Stimulated activated memory B cell treated with anti-CD40 and anti-IgM and Interleukin-4, amounts not matched to agents 10 μg/mL and 1 μg/mL and 100 μg/mL, for 72 hours (primary cell): ENCODE results near the gene DHX16.

Experiments used
- ATAC-seq: fragments of 150-1000 bp; cut with Tn5 transposase; 2 replicates; pipeline ENCODE4 v1.10.0; 2021
- H3K27ac Mint-ChIP-seq: one replicate; pipeline ENCODE4 v1.8.0; 2022; ENCODE audit warnings: mild to moderate bottlenecking, mixed read lengths
- H3K27me3 Mint-ChIP-seq: one replicate; pipeline ENCODE4 v1.8.0; 2022; ENCODE audit warnings: mixed read lengths
- H3K36me3 Mint-ChIP-seq: one replicate; pipeline ENCODE4 v1.8.0; 2022; ENCODE audit warnings: mixed read lengths
- H3K4me1 Mint-ChIP-seq: one replicate; pipeline ENCODE4 v1.8.0; 2022; ENCODE audit warnings: mixed read lengths
- H3K4me3 Mint-ChIP-seq: one replicate; pipeline ENCODE4 v1.8.0; 2022; ENCODE audit warnings: mild to moderate bottlenecking, moderate library complexity, mixed read lengths
- H3K9me3 Mint-ChIP-seq: one replicate; pipeline ENCODE4 v1.8.0; 2022; ENCODE audit warnings: mixed read lengths

Gene DHX16

DNA sequence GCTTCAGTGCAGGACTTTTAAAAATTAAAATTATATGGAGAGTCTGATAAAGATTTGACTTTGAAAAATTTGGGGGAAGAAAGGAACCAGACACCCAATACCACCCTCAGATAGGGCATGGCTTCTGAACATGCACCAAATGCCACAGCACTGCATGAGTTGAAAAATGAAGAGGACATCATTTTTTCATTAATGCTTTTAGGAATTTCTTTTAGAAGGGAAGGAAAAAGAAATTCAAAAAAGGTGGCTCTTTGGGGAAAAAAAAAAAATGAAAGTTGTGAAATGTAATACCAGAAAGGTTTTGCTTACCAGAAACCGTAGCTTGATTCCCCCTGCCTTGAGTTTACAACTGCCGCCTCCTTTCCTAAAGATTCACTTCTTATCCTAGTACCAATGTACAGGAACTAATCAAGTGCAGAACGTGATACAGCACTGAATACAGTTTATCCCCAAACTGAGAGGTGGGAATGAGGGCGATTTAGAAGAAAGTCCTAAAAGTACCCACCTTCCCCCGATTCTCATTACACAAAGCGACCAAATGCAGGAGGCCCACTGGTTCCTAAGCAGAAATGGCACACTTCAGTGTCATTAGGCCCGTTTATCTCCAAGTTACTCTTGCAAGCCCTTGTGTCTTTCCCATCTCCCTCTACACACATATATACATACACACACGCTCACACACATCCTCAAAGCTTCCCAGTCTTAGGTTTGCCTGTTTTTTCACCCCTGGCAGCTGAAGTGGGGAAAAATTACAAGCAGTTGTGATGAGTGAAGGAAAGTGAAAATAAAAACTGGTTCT, 58.6 kb downstream of the DHX16 start:
- H3K4me3 Mint-ChIP-seq = peak overlapping the region; percentile 89
- H3K4me1 Mint-ChIP-seq = peaks cover 56% of the 10 kb centered on the region
- H3K36me3 Mint-ChIP-seq = peaks cover 56% of the 10 kb centered on the region
- H3K27ac Mint-ChIP-seq = peak overlapping the region; percentile 97
- no peak for ATAC-seq
- no peaks in the 10 kb centered on the region for H3K27me3 Mint-ChIP-seq
- H3K9me3 Mint-ChIP-seq = no peaks in the 10 kb centered on the region

DNA sequence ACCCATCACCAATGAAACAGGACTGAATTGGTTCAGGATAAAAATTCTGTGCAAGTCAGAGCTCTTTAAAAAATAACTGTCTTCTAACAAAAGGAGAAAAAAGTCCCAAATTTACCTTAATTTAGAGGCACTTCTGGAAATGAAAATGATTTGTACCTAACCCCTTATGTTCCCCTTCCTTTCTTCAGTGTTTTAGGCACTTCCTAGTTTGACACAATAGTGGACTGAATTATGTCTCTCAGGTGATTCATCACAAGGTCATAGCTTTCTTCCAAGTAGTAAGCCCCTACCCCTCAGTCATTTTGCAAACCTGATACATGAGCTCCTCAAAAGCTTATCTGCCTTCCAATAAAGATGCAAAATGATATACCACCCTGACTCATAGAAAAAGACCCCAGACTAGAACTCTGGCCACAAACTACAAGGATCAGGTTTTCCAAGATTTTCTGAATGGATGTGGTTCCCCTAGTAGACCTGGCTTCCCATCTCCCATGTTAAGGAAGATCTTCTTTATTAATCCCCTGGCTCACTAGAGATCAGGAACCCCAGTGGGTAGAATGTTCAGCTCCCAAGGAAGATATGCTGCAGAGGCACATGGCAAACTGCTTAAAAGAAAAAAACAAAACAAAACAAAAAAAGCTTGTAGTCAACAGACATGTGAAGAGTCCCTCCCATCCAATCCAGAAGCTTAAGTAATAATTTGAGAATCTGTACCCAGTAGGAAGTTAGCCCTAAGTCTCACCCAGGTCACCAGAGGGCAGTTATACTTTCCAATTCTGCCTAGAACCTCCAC, 59.4 kb downstream of the DHX16 start:
- no peak for ATAC-seq
- Mint-ChIP-seq H3K4me3 (peak overlapping the region; percentile 41), H3K9me3 (no peaks in the 10 kb centered on the region), H3K27me3 (no peaks in the 10 kb centered on the region), H3K27ac (peak overlapping the region; percentile 97), H3K4me1 (peaks cover 55% of the 10 kb centered on the region), H3K36me3 (peaks cover 64% of the 10 kb centered on the region)

DNA sequence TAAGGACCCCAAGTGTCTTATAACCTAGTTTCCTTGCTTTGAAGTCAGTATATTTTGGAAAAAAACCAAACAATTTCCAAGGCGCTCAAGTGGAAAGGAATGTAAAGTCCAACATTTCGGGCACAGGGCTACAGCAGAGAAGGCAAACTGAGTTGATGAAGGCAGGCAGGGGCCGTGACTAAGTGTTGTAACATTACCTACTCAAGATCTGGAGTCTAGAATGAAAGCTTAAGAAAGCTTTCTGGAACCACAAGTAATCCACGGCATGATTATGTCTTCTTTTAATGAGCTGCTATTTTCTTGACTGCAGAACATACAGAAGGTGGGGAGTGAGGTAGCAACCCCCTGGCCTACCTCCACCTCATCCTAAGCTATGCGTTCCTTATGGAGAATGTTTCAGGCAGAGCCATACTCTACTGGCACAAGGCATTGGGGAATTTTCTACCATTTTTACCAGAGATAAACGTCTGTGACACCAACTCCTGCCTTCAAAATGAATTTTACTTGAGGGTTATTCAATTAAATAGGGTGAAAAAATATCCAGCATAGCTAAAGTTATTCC, 60.0 kb downstream of the DHX16 start:
- peaks cover 54% of the 10 kb centered on the region for H3K4me1 Mint-ChIP-seq
- H3K27me3 Mint-ChIP-seq = no peaks in the 10 kb centered on the region
- no peaks in the 10 kb centered on the region for H3K9me3 Mint-ChIP-seq
- no peak for ATAC-seq
- no peak overlapping the region for H3K4me3 Mint-ChIP-seq
- peak overlapping the region; percentile 97 for H3K27ac Mint-ChIP-seq
- peaks cover 67% of the 10 kb centered on the region for H3K36me3 Mint-ChIP-seq

DNA sequence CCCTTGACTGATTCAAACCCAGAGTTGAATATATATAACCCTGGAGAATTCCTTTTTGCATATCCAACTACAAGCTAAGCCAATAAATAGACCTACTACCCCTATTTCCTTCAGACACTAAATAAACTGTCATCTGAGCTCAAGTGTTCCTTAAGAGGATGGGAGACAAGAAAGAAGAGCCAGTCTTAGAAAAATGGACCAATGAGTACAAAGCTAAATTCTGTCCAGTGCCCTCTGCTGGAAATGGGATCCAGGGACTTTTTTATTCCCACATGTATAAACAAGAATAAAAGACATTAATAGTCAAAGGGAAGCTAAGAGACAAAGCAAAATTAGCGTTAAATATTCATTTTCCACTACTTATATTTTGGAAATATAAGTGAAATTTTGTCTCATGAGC, 60.6 kb downstream of the DHX16 start:
- H3K27me3 Mint-ChIP-seq = no peaks in the 10 kb centered on the region
- H3K9me3 Mint-ChIP-seq = no peaks in the 10 kb centered on the region
- H3K27ac Mint-ChIP-seq = peak overlapping the region; percentile 69
- peaks cover 60% of the 10 kb centered on the region for H3K4me1 Mint-ChIP-seq
- no peak overlapping the region for H3K4me3 Mint-ChIP-seq
- H3K36me3 Mint-ChIP-seq = peaks cover 71% of the 10 kb centered on the region
- ATAC-seq = no peak

DNA sequence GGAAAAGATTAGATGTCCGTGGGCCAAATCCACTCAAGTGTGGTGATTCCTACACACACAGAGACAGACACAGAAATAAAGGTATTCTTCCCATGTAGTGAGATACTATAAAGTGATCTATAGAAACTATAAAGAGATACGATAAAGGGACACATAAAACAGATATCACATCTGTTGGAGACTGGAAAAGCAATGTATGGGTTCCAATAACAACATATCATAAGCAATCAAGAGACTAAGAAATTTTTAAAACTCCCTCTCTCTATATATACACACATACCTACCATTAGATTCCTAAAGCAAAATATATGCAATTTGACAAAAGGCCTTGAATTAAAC, 61.0 kb downstream of the DHX16 start:
- Mint-ChIP-seq H3K4me3 (no peak overlapping the region), H3K27ac (peak overlapping the region; percentile 69), H3K4me1 (peaks cover 61% of the 10 kb centered on the region), H3K36me3 (peaks cover 68% of the 10 kb centered on the region), H3K9me3 (no peaks in the 10 kb centered on the region), H3K27me3 (no peaks in the 10 kb centered on the region)
- ATAC-seq = no peak

DNA sequence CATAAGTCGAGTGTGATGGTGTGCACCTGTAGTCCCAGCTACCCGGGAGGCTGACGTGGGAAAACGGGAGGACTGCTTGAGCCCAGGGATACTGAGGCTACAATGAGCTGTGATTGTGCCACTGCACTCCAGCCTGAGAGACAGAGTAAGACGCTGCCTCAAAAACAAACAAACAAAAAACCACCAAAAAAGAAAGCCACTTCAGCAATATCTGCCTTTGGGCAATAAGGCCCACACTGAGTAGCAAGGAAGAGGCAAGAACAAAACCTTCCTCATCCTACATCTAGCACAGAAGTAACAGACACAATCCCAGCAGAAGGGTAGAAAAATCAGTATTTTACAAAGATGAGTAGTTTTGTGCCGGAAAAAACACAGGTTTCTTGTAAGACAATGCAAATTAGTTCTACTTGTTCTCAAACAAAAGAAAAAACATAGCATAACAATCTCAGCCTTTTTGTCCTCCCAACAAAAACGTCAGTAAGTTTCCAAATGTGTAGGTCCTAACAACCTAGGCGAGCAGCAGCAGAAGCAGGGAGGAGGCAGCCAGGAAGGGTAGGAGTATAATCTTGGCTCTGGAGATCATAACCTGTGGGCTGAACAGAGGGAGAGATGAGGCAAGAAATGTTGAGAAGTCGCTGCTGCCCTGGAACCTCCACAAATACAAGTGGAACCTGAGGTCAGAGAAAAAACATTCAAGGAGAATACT, 61.5 kb downstream of the DHX16 start:
- peaks cover 68% of the 10 kb centered on the region for H3K36me3 Mint-ChIP-seq
- peak overlapping the region; percentile 69 for H3K27ac Mint-ChIP-seq
- peaks cover 61% of the 10 kb centered on the region for H3K4me1 Mint-ChIP-seq
- H3K4me3 Mint-ChIP-seq = no peak overlapping the region
- no peak for ATAC-seq
- no peaks in the 10 kb centered on the region for H3K27me3 Mint-ChIP-seq
- no peaks in the 10 kb centered on the region for H3K9me3 Mint-ChIP-seq

DNA sequence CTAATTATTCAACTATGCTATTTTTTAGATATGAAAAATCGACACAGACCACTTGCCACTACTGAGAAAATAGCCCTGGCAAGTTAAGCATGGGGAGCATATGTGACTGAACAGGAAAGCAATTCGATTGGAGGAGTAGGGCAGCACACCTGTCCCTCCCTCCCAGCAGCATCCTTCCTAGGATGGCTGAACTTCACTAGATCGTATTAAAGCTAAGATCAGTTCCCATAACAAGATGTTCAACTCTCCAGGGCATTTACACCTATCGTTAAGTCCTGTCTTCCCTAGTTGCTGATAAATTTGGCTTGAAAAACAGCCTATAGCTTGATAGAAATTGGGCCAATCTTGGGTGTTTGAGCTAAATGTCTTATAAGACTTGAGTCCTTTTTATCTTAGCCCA, 62.7 kb downstream of the DHX16 start:
- Mint-ChIP-seq H3K27ac (peak overlapping the region; percentile 59), H3K9me3 (no peaks in the 10 kb centered on the region), H3K27me3 (no peaks in the 10 kb centered on the region), H3K4me1 (peaks cover 61% of the 10 kb centered on the region), H3K4me3 (no peak overlapping the region), H3K36me3 (peaks cover 68% of the 10 kb centered on the region)
- ATAC-seq = no peak

DNA sequence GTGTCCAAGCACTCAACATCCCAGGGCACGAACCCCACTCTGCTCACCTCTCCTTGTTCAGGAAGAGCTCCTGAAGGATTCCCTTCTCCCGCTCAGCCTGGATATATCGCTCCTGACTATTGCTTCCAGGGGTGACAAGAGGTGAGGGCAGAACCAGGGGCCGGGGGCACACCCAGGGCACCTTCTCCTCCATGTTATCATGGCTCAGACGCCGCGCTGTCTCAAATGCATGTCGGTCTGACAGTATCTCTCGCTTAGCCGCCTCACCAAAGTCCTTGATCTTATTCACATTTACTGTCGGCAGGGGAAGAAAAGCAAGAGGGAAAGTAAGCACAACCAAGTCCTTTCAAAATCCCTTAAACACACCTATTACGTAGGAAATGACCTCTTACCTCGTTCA, 68.8 kb downstream of the DHX16 start:
- H3K36me3 Mint-ChIP-seq = peaks cover 78% of the 10 kb centered on the region
- H3K27me3 Mint-ChIP-seq = no peaks in the 10 kb centered on the region
- no peaks in the 10 kb centered on the region for H3K9me3 Mint-ChIP-seq
- H3K27ac Mint-ChIP-seq = no peak overlapping the region
- ATAC-seq = no peak
- H3K4me3 Mint-ChIP-seq = no peak overlapping the region
- H3K4me1 Mint-ChIP-seq = peaks cover 29% of the 10 kb centered on the region
